DOHH2 (cell line): ENCODE data around the gene NSD2.

Experiments used
- H3F3A ChIP-seq: fragments of 200-600 bp; sonication (generic), shearing (Covaris generic); 2 replicates; pipeline ENCODE4 v1.6.0; 2016; ENCODE audit warnings: antibody characterized with exemption, mild to moderate bottlenecking; ENCODE audit not compliant: control insufficient read depth, insufficient read depth
- H3K27ac ChIP-seq: fragments of 200-600 bp; sonication (generic); 2 replicates; pipeline ENCODE4 v1.5.1; 2014; ENCODE audit warnings: low read depth, mild to moderate bottlenecking, low read length, moderate library complexity
- H3K27me3 ChIP-seq: fragments of 200-600 bp; sonication (generic); 2 replicates; pipeline ENCODE4 v1.6.1; 2014; ENCODE audit warnings: mild to moderate bottlenecking, low read length, mixed read lengths; ENCODE audit not compliant: control insufficient read depth
- H3K36me3 ChIP-seq: fragments of 200-600 bp; sonication (generic); 2 replicates; pipeline ENCODE4 v1.6.1; 2014; ENCODE audit warnings: mild to moderate bottlenecking, low read length, moderate library complexity, mixed read lengths; ENCODE audit not compliant: control insufficient read depth
- H3K4me1 ChIP-seq: fragments of 200-600 bp; sonication (generic); 2 replicates; pipeline ENCODE4 v1.6.1; 2014; ENCODE audit warnings: mild to moderate bottlenecking, low read length, mixed read lengths; ENCODE audit not compliant: control insufficient read depth
- H3K4me2 ChIP-seq: fragments of 200-600 bp; sonication (generic); 2 replicates; pipeline ENCODE4 v1.6.0; 2014; ENCODE audit warnings: mild to moderate bottlenecking, low read length, moderate library complexity
- H3K4me3 ChIP-seq: fragments of 200-600 bp; sonication (generic); 2 replicates; pipeline ENCODE4 v1.5.1; 2014; ENCODE audit warnings: mild to moderate bottlenecking, low read length, mixed read lengths
- H3K79me2 ChIP-seq: fragments of 200-600 bp; sonication (generic); 2 replicates; pipeline ENCODE4 v1.6.1; 2014; ENCODE audit warnings: mild to moderate bottlenecking, low read length, mixed read lengths; ENCODE audit not compliant: control insufficient read depth
- H3K9me2 ChIP-seq: fragments of 200-600 bp; sonication (generic); replicated peaks from 2 replicates; pipeline ENCODE4 v1.6.1; 2014; ENCODE audit warnings: mild to moderate bottlenecking, low read length, mixed read lengths; ENCODE audit not compliant: control insufficient read depth
- H3K9me3 ChIP-seq: fragments of 200-600 bp; sonication (generic); 2 replicates; pipeline ENCODE4 v1.6.1; 2014; ENCODE audit warnings: antibody characterized with exemption, low read length, mixed read lengths; ENCODE audit not compliant: control insufficient read depth, insufficient read depth
- H4K20me1 ChIP-seq: fragments of 200-600 bp; sonication (generic); 2 replicates; pipeline ENCODE4 v1.6.0; 2014; ENCODE audit warnings: low read depth, mild to moderate bottlenecking, antibody characterized with exemption, low read length, moderate library complexity; ENCODE audit not compliant: control insufficient read depth, insufficient read depth
- CTCF ChIP-seq: fragments of 200-600 bp; sonication (generic); IDR thresholded peaks from one replicate; pipeline ENCODE4 v1.5.1; 2014; ENCODE audit warnings: antibody characterized with exemption, mild to moderate bottlenecking, low read depth, low read length; ENCODE audit not compliant: poor library complexity, severe bottlenecking
- EZH2phosphoT487 ChIP-seq: fragments of 200-600 bp; sonication (generic); IDR thresholded peaks from 2 replicates; pipeline ENCODE4 v1.6.1; 2017; ENCODE audit warnings: borderline replicate concordance, mild to moderate bottlenecking, antibody characterized with exemption, low read length, moderate library complexity, mixed read lengths

NSD2 gene

DNA sequence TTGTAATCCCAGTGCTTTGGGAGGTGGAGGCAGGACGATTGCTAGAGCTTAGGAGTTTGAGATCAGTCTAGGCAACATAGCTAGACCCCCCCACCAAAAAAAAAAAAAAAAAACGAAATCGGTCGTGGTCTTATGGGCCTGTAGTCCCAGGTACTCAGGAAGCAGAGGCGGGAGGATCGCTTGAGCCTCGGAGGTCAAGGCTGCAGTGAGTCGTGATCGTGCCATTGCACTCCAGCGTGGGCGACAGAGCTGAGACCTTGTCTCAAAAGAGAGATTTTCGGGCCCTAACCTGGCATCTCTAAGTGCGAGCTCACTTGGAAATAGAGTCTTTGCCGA is 8.3 kb upstream of the NSD2 start:
- H3K79me2 ChIP-seq, result peaks cover 6% of the 10 kb centered on the region
- no peak for TF ChIP-seq EZH2phosphoT487
- no peaks in the 10 kb centered on the region for H3K9me2 ChIP-seq
- peak overlapping the region; percentile 63 for H3K27ac ChIP-seq
- H3K27me3 ChIP-seq, result no peaks in the 10 kb centered on the region
- H3K4me3 ChIP-seq, result peak overlapping the region; percentile 75
- H3K36me3 ChIP-seq, result no peaks in the 10 kb centered on the region
- no peaks in the 10 kb centered on the region for H4K20me1 ChIP-seq
- no peaks in the 10 kb centered on the region for H3K9me3 ChIP-seq
- H3K4me1 ChIP-seq, result peaks cover 55% of the 10 kb centered on the region
- H3F3A ChIP-seq, result peaks cover 18% of the 10 kb centered on the region
- peak overlapping the region; percentile 90 for H3K4me2 ChIP-seq

DNA sequence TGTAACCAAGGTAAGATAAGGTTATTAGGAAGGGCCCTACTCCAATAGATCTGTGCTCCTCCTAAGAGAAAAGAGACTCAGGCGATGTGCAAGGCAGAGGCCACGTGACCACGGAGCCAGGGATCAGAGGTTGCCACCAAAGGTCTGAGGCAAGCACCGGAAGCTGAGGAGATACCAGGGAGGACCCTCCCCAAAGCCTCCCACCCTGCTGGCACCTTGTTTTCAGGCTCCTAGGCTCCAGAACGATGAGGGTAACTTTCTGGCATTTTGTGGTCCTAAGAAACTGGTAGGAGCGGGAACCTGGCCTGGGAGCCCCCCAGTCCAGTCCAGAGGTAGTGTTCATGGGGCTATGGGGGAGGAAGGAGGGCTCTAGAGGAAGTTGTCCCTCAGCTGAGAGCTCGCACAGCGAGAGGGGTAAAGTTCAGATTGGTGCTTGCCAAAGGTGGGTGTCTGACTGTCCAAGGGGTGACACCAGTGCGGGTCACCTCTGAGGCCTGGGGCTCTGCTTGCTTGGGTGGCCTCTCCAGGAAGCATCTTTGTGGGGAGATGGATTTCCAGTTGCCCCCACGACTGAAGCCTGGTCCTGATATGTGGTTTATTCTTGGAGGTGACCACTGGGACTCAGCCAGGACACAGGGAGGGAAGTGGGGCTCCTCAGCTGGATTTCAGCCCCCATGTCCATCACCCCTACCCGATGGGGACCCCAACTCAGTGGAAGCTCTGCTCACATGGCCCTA is 7.7 kb upstream of the NSD2 start:
- Histone ChIP-seq H3K27ac (peak overlapping the region; percentile 63; the same call in 1 of the 2 replicates), H3K36me3 (no peaks in the 10 kb centered on the region), H3K4me1 (peaks cover 55% of the 10 kb centered on the region), H3K27me3 (no peaks in the 10 kb centered on the region), H4K20me1 (no peaks in the 10 kb centered on the region), H3K79me2 (peaks cover 5% of the 10 kb centered on the region), H3K9me3 (no peaks in the 10 kb centered on the region), H3F3A (peaks cover 18% of the 10 kb centered on the region), H3K4me3 (peak overlapping the region; percentile 75), H3K9me2 (no peaks in the 10 kb centered on the region), H3K4me2 (peak overlapping the region; percentile 90)
- TF ChIP-seq CTCF (no peak), EZH2phosphoT487 (no peak)

GRCh38 chr4:1864076-1865008 is 6.9 kb upstream of the NSD2 start:
- no peaks in the 10 kb centered on the region for H3K36me3 ChIP-seq
- peaks cover 14% of the 10 kb centered on the region for H3F3A ChIP-seq
- H3K9me3 ChIP-seq, result no peaks in the 10 kb centered on the region
- TF ChIP-seq CTCF (no peak), EZH2phosphoT487 (no peak)
- H3K27me3 ChIP-seq, result no peaks in the 10 kb centered on the region
- peaks cover 5% of the 10 kb centered on the region for H3K79me2 ChIP-seq
- H4K20me1 ChIP-seq, result no peaks in the 10 kb centered on the region
- H3K4me3 ChIP-seq, result no peak overlapping the region; the same call in 1 of the 2 replicates
- H3K4me2 ChIP-seq, result peak overlapping the region; percentile 90
- H3K4me1 ChIP-seq, result peaks cover 48% of the 10 kb centered on the region
- H3K27ac ChIP-seq, result no peak overlapping the region
- no peaks in the 10 kb centered on the region for H3K9me2 ChIP-seq

- Histone ChIP-seq H3K4me2 (no peak overlapping the region), H3K79me2 (peaks cover 11% of the 10 kb centered on the region), H3K9me2 (no peaks in the 10 kb centered on the region), H4K20me1 (no peaks in the 10 kb centered on the region), H3K4me1 (peaks cover 41% of the 10 kb centered on the region), H3F3A (peaks cover 12% of the 10 kb centered on the region), H3K27me3 (no peaks in the 10 kb centered on the region), H3K9me3 (no peaks in the 10 kb centered on the region), H3K36me3 (no peaks in the 10 kb centered on the region), H3K4me3 (no peak overlapping the region), H3K27ac (no peak overlapping the region)
- TF ChIP-seq EZH2phosphoT487, result no peak
- TF ChIP-seq CTCF, result no peak
These were observed 5.0 kb upstream of the NSD2 start for GRCh38 chr4:1866189-1866661.
